Activated CD4-positive, alpha-beta T cell treated with anti-CD3 and anti-CD28 coated beads, Interleukin-2, amount 50 U/mL, for 16 hours (primary cell): Measurements from ENCODE around the gene CXCL10.
"Not testable (repeated sequence)": the region's sequence is repeated elsewhere in the genome, so short reads cannot be mapped to it uniquely, and the experiment has no call there.

Experiments used
- DNase-seq: peaks from one replicate; pipeline ENCODE4 v3.0.0-alpha.2; 2020

Gene CXCL10

GRCh38 chr4:76024065-76024464 lies 768 bp upstream of the CXCL10 start:
- DNase-seq = peak; percentile 61

- no peak for DNase-seq
Observed at GRCh38 chr4:76022677-76023076, 620 bp downstream of the CXCL10 start.

GRCh38 chr4:76022031-76022430 lies 1.3 kb downstream of the CXCL10 start:
- DNase-seq = no peak

GRCh38 chr4:76017056-76017686 lies 6.1 kb downstream of the CXCL10 start:
- DNase-seq = no peak

GRCh38 chr4:76016393-76016792 lies 6.9 kb downstream of the CXCL10 start:
- peak; percentile 77 for DNase-seq

- DNase-seq = no peak
Observed at GRCh38 chr4:76013540-76013939, 9.8 kb downstream of the CXCL10 start.

GRCh38 chr4:76012388-76012801 lies 10.9 kb downstream of the CXCL10 start:
- no peak for DNase-seq

GRCh38 chr4:76011700-76012387 lies 11.5 kb downstream of the CXCL10 start:
- DNase-seq = peak; percentile 39

GRCh38 chr4:76011018-76011670 lies 12.2 kb downstream of the CXCL10 start:
- DNase-seq = no peak

- no peak for DNase-seq
Observed at GRCh38 chr4:76010576-76010975, 12.7 kb downstream of the CXCL10 start.

GRCh38 chr4:76009311-76009710 lies 14.0 kb downstream of the CXCL10 start:
- no peak for DNase-seq

GRCh38 chr4:76007089-76007862 lies 16.0 kb downstream of the CXCL10 start, which contains the start of gene CXCL9:
TSS of gene CXCL9 (minus strand) at chr4:76007509. CDS start at chr4:76007449, 60 bp downstream.
- no peak for DNase-seq

- no peak for DNase-seq
Observed at GRCh38 chr4:76003620-76004019, 19.7 kb downstream of the CXCL10 start.

- DNase-seq = no peak
Observed at GRCh38 chr4:76003035-76003434, 20.3 kb downstream of the CXCL10 start.

GRCh38 chr4:76002176-76002575 lies 21.1 kb downstream of the CXCL10 start:
- DNase-seq = no peak

GRCh38 chr4:76001700-76002099 lies 21.6 kb downstream of the CXCL10 start:
- DNase-seq = no peak

GRCh38 chr4:76000279-76000678 lies 23.0 kb downstream of the CXCL10 start:
- no peak for DNase-seq

- not testable (repeated sequence) for DNase-seq
Observed at GRCh38 chr4:75998525-75999147, 24.7 kb downstream of the CXCL10 start.

- no peak for DNase-seq
Observed at GRCh38 chr4:75997946-75998345, 25.4 kb downstream of the CXCL10 start.

- no peak for DNase-seq
Observed at GRCh38 chr4:75997081-75997480, 26.2 kb downstream of the CXCL10 start.

- peak; percentile 73 for DNase-seq
Observed at GRCh38 chr4:75995727-75996126, 27.6 kb downstream of the CXCL10 start.

- DNase-seq = no peak
Observed at GRCh38 chr4:75992462-75992861, 30.8 kb downstream of the CXCL10 start.
